NCI-H1105 treated with DMSO at 0.1 percent for 48 hours (cell line): Measurements from ENCODE around the gene ASCC2.
"Not testable (repeated sequence)": the region's sequence is repeated elsewhere in the genome, so short reads cannot be mapped to it uniquely, and the experiment has no call there.

Experiments used
- DNase-seq: peaks from one replicate; lab custom pipeline; 2025; lab: John Stamatoyannopoulos, UW

Gene ASCC2

DNA sequence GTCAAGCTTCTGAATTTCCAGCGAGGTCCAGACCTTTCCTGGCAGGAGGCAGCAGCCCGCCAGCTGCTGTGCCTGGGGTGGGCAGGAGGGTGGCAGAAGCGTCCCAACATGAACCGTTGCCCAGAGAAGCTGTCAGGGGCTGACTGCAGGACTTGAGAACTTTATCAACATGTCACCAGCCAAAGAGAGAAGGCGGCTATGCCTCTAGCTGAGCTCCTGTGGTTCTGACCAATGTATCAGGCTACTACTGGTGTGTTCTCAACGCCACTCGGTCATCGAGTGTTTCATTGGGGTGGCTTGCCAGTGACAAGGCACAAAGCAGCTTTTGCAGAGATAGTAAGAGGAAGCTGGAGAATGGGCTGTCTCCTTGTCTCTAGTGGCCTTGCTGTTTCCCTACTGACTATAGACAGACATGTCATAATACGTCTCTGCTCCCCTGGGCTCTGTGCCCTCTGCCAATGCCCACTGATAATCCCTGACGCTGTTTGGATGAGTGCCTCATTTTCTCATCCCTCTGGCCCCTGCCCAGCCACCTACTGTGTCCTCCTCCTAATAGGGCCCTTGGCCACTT is 17.6 kb upstream of the ASCC2 start:
- no peak for DNase-seq

DNA sequence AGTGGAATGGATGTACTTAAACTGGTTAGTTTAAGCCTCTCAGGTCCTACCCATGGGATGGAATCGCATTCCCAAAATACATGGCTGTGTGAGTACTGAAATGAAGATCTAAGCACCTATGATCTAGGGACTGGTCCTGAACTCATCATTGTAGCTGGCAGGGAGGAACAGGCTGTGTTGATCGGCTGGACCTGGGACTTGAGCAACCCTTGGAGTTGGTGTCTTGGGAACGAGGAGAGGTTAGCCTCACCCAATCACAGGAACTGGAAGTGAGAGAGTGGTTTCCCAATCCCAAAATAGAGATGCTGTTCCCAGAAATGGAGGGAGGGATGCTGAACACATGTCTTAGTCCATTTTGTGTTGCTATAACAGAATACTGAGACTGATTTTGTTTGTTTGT is 16.4 kb upstream of the ASCC2 start:
- DNase-seq, result no peak

DNA sequence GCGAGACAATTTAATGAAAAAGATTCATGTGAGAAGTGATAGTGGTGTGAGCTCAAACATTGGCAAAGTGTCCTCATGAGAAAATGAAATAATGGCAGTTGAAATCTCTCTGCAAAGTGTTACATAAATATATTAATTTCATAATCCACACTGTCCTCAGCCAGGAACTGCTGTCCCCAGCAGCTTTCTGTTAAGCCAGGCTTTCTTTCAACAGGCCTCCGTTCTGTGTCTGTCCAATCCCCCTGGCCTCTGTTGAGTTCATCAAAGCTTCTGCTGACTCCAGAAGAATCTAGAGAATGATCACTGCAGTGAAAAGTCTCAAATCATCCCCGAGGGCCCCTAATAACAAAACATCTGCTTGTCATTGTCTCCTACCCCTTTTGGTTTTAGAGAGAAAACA is 10.0 kb upstream of the ASCC2 start:
- no peak for DNase-seq

DNA sequence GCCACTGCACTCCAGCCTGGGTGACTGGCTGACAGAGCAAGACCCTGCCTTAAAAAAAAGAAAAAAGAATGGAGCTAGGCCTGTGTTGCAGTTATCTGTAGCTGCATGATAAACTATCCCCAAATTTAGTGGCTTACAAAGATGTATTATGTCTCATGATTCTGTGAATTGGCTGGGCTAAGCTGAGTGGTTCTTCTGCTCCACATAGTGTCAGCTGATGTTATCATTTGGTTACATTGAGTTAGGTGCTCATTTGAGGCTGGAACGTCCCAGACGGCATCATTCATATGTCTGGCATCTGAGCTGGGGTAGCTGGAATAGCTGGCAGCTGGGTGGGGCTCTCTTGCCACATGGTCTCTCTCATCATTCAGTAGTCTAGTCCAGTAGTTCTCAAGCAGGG is 8.2 kb upstream of the ASCC2 start:
- DNase-seq, result no peak

DNA sequence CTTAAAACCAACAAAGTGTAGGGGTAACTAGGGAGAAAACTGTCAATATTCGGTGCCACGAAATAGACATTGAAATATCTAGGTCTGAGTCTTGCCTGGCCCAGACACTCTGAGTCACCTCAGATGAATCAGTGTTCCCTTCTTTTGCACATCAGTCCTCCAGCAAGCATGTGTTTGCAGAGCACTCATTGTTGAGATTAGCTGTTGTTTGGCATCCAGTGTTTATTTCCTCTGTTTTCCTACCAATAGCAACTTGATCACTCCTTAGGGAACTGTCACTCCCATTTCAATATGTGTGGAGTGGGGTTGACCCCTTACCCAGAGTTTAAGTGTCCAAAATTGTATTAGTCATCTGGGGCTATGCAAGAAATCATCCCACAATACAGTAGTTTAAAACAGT is 4.7 kb upstream of the ASCC2 start:
- DNase-seq, result no peak

DNA sequence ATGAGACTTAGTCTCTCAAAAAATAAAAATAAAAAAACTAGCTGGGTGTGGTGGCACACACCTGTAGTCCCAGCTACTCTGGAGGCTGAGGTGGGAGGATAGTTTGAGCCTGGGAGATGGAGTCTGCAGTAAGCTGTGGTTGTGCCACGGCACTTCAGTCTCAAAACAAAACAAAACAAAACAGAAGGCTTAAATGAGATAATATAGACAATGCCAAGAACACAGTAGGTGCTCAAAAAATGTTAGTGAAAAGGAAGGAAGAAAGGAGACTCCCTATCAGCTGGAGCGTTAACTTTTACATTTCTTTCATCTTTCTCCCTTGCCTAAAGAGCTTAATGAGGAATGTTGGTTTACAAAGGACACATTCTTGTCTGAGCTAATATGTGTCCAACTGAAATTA is 4.1 kb upstream of the ASCC2 start:
- no peak for DNase-seq

DNA sequence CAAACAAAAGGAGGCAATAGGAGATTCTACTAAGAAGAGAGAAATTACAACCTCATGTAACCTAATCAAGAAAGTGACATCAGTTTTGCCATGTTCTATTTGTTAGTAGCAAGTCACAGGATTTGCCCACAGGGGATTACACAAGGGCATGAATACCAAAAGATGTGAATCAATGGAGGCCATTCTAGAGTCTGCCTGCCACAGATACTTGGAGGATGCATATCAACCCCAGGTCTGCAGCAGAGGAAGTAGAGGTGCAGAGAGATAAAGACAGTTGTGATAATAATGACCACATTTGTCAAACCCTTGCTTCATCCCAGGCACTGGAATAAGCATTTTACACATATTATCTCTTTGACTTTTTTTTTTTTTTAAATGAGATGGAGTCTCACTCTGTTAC is 2.4 kb upstream of the ASCC2 start:
- DNase-seq, result no peak

DNA sequence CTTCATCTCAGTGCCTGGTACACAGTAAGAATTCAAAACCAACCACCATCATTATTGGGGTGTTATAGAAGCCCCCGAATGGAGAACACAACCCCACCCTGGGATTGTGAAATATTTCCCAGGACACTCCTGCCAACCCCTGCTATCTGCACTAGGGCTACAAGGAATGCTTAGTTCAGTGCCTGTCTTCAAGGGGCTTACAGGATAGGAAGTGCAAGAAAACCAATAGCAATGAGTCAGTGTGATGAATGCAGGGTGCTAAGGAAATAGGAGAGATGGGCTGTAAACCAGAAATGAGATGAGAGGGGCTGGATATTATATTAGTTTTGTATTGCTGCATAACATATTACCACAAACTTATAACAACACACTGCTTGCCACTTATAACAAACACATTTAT is 965 bp upstream of the ASCC2 start:
- no peak for DNase-seq

DNA sequence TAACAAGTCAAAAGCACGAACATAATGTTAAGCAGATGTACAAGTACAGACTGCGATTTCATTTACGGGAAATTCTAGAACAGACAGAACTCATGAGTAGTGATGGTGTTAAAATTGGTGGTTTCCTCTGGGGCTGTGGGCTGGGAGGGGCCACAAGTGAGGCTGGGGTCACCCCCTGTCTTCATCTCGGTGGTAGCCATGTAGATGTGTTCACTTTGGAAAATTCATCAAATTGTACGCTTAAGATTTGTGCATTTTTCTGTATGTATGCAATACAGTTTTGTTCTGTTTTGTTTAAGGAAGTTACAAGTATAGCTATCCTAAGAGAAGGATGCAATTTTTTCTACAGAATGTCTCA is 504 bp upstream of the ASCC2 start:
- DNase-seq, result no peak

DNA sequence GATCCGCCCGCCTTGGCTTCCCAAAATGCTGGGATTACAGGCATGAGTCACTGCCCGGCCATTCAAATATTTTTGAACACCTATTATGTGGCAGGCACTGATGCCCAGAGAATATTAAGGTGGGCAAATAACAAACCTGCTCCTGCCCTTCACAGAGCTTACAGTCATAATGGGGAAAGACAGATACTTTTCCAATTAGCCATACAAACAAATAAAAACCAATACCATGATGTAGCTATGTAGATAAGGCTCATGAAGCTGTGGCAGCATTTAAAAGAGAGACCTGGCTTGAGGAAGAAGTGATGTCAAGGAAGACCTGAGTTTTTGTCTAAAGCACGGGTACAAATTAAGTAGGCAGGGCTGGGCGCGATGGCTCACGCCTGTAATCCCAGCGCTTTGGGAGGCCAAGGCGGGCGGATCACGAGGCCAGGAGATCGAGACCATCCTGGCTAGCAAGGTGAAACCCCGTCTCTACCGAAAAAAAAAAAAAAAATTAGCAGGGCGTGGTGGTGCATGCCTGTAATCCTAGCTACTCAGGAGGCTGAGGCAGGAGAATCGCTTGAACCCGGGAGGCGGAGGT is 1.2 kb downstream of the ASCC2 start:
- not testable (repeated sequence) for DNase-seq

DNA sequence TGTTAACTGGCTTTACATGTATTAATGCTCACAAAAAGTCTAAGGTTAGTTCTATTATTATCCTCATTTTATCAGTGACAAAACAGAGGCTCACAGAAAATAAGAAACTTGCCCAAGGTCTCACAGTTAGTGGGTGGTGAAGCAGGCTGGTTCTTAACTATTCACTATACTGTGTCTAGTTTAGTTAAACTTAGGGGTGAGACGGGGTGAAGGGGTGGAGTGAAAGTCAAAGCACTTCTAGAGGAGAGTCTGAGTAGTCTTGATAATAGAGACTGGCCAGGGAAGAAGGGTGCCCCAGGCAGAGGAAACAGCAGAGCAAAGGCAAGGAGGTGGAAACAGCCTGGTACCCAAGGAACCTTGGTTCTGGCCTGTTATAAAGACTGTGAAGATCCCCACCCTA is 4.0 kb downstream of the ASCC2 start:
- DNase-seq, result no peak

DNA sequence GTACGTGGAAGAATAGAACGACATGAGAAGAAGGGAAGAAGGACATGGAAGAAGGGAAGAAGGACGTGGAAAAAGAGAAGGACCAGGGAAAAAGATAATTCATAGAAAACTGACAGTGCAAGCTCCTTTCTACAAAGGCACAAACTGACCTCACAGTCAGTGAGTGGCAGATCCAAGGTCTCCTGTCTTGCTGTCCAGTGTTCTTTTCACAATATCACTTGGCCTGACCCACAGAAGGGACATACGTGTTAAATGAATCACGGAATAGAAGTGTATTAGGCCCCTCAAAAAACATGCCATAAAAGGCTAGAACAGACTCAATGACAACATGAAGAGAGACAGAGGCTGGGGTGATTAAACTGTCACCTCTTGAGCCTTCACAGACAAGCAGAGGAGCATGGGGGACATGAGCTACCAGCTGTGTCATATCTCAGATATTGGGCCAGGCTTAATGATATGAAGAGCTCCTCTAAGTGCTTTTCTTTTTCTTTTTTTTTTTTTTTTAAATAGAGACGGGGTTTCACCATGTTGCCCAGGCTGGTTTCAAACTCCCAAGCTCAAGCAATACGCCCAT is 4.6 kb downstream of the ASCC2 start:
- DNase-seq, result no peak

DNA sequence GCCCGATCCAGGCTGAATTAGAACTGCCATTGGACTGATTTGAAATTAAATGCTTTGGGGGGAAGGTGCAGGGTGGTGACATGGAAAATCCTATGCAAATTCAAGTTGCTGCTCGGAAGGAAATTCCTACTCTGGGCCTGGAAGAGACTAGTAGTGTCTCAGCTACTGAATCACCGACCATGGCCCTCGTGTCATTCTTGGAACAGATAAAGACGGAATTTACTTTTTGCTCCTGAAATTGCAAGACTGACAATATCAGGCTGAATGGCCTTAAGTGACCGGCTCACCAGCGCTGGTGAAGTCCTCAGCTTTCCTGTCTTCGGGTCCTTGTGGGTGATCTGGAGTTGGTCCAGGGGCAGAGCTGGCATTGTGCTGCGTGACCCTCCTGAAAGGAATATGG is 6.1 kb downstream of the ASCC2 start:
- DNase-seq, result no peak

DNA sequence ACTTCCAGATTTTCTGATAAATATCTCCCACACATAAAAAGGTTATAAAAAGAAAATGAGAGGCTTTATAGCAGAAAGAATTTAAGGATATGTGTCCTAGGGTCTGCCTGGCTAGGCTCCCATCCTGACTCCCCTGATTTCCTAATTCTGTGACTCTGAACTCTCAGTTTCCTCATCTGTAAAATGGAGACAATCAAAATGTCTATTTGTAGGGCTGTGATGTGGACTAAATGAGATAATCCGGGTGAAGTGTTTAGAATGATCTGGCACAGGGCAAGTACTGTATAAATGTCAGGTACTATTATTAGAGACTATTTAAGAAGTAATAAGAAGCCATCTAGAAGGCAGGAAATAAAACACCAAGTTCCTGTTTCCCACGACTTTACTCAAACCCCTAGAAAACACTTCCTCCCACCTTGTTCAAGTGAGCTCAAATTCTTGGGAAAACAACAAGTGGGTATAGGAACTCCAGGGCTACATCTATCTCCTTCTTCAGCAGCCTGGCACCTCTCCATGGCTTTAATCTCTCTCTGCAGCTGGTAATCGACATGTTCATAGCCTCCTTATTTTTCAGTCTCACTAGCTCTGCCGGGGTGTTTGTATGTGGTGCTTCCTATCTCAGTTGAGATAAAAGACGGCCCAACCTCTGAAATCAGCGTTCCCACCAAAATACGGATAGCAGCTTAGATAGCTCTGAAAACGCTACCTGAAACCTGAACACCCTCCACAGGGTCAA is 6.7 kb downstream of the ASCC2 start:
- no peak for DNase-seq

DNA sequence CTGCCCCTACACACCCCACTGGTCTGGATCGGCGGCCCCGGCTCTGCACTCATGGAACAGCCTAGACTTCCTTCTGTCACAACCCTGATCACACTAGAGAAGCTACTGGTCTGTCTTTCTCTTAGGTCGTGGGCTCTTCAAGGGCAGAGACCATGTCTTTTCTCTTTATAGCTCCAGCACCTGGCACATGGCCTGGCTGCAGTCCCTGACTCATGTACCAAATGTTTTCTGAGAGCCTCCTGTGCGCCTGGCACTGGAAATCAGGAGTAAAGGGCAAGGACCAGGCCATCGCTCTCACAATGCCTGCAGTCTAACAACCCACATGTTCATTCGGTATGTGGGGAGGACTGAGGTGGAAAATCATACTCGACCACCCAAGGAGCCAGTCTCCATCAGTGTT is 7.5 kb downstream of the ASCC2 start:
- DNase-seq, result no peak

DNA sequence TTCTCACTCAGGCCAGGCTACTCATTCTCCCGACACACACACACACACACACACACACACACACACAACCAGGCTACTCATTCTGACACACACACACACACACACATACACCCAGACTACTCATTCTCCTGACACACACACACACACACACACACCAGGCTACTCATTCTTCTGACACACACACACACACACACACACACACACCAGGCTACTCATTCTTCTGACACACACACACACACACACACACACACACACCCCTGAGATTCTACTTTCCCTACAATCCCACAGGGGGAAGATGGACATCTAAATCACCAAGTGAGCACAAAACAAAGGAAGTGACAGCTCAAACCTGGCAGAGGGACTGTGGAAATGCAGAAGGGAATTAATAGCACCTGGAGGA is 10.3 kb downstream of the ASCC2 start:
- DNase-seq, result not testable (repeated sequence)

DNA sequence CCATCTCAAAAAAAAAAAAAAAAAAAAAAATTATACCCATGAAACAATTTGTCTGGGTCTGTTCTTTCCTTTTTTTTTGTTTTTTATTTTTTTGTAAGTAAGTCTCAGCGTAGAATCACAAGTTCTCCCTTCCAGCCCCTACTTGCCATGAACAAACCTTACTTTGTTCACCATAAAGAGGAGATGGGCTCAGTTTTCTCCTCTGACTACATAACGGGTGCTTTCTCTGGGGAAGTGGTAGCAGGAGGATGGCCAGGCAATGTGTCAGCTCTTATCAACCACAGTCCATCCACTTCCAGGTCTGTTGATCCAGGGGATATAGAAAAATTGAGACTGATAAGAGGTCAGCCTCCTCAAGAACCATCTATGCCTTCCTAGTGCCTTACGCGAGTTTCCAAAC is 11.0 kb downstream of the ASCC2 start:
- no peak for DNase-seq

DNA sequence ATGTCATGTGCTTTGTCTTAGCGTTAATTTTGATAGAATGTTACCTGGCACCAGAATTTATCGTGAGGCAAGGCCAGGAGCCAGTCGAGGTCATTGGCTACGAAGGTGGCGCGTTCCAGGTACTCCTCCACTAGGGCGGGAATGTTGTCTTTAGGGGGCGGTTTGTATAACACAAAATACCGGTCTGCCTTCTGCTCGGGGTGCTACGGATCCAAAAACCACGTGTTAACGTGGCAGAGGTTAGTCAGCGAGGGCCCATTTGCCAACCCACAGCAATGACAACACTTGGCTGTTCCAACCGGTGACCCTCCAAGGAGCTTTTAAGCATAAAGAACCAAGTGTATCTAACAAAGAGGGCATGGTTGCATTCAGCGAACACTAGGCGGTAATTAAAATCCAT is 12.5 kb downstream of the ASCC2 start:
- DNase-seq, result no peak

DNA sequence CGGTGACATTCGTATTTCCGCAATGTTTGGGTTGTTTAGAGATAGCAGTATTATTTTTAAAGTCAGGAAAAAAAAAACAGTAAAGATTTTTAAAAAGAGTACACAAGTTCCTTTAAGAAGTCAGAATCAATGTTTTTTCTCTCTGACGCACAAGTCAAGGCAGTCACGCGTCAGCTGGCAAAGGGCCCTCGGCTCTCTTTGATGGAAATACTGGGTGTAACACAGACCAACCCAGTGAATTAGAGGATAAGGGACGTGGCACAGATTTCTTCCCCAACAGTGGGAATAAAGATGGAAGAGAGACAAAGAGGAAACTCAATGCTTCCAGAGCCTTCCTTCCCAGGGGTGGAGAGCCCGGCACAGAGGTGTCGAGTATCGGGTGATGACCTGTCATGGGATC is 13.4 kb downstream of the ASCC2 start:
- no peak for DNase-seq

DNA sequence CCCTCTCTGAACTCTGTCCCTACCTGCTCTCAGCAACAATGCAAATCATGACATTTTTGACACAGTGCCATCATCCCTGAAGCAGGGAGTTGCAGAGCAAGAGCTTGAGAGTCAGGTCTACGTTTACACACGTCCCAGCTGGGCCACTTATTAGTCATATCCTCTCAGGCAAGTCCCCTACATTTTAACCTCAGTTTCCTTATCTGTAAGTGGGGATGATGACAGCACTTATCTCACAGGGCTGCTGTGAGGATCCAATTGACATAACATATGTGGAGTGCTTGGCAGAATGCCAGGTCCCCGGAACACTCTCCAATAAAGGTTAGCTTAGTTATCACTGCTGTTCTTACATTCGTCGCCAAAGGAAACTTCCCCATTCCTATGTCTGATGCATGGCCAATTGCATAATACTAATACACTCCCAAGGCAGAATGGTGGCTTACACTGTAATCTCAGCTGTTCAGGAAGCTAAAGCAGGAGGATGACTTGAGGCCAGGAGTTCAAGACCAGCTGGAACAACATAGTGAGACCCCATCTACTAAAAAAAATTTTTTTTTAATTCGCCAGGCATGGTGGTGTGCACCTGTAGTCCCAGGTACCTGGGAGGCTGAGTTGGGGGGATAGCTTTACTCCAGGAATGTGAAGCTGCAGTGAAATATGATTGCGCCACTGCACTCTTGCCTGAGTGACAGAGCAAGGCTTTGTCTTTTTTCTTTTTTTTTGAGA is 16.6 kb downstream of the ASCC2 start:
- peak; percentile 45 for DNase-seq

DNA sequence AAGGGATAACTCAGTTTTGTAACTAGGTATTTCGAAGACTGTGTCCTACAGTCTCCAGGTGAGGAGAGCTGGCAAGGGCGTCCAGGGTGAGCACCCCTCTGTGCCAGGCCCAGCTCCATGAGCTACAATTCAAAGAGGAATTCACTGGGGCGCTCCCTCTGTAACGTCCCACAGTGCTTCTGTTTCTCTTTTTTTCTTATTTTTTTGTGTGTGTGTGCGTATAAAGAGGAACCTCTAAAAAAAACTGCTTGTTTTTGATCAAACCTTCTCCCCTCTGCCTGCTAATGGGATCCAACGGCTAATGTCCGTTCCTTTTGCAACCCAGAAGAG is 17.1 kb downstream of the ASCC2 start:
- DNase-seq, result no peak

DNA sequence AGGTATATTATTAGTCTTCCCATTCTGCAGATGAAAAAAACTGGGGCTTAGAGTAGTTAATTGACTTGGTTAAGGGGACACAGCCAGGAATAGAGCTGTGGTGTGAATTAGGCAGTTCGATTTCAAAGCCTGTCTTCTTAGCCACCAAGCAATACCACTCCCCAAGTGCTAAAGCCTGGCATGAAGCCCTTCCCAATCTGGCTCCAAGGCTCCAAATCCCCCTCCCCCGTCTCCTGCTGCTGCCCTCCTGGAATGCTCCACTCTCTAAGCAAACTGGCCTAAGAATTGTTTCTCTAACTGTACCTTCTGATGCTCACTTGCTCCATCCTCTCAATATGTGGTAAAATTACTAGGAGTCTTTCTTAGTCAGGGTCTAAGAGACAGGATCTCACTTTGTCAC is 18.6 kb downstream of the ASCC2 start:
- no peak for DNase-seq

DNA sequence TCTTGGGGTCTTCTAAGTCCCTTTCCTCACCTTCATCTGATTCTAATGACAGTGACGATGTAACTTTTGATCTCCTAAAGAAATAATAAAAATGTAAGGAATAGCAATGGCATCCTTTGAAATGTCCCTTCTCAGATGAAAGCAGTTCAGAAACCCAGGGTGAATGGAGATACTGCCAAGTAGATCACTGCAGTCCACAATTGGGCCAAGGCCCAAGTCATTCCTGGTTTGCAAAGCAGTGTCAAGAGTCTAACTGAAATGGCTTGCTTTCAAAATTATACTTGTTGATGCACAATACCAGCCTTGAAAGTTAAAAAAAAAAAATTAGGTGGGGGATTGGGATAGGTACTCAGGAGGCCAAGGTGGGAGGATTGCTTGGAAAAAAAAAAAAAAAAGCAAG is 20.4 kb downstream of the ASCC2 start:
- no peak for DNase-seq
